Neural progenitor cell (in vitro differentiated cells): ENCODE data around the gene STXBP5. TPM values are rescaled to one million over a fixed set of nuclear protein-coding genes. Genes with fewer than 3 reads are reported as not detected.

Source experiments
- DNase-seq: peaks from one replicate; pipeline ENCODE4 v3.0.0-alpha.2; 2016; ENCODE audit warnings: low spot score
- H2AFZ ChIP-seq: fragments of 200-600 bp; sonication (generic); replicated peaks from 2 replicates; pipeline ENCODE4 v1.6.1; 2016; ENCODE audit warnings: antibody characterized with exemption
- H3F3A ChIP-seq: fragments of 200-600 bp; sonication (generic); 2 replicates; pipeline ENCODE4 v1.6.1; 2016; ENCODE audit warnings: antibody characterized with exemption, low read depth
- H3K27ac ChIP-seq: fragments of 200-600 bp; sonication (generic); 2 replicates; pipeline ENCODE4 v1.5.1; 2016; ENCODE audit warnings: mild to moderate bottlenecking
- H3K27me3 ChIP-seq: fragments of 200-600 bp; sonication (generic); 2 replicates; pipeline ENCODE4 v1.6.1; 2016; ENCODE audit warnings: mild to moderate bottlenecking, moderate library complexity
- H3K36me3 ChIP-seq: fragments of 200-600 bp; sonication (generic); 2 replicates; pipeline ENCODE4 v1.5.1; 2016
- H3K4me1 ChIP-seq: fragments of 200-600 bp; sonication (generic); 2 replicates; pipeline ENCODE4 v1.6.1; 2016; ENCODE audit warnings: mixed run types
- H3K4me2 ChIP-seq: fragments of 200-600 bp; sonication (generic); 2 replicates; pipeline ENCODE4 v1.6.1; 2016
- H3K4me3 ChIP-seq: fragments of 200-600 bp; sonication (generic); 2 replicates; pipeline ENCODE4 v1.5.1; 2016
- H3K79me2 ChIP-seq: fragments of 200-600 bp; sonication (generic); 2 replicates; pipeline ENCODE4 v1.6.1; 2016; ENCODE audit warnings: low read depth
- H3K9ac ChIP-seq: fragments of 200-600 bp; sonication (generic); 2 replicates; pipeline ENCODE4 v1.6.1; 2016
- H3K9me3 ChIP-seq: fragments of 200-600 bp; sonication (generic); 2 replicates; pipeline ENCODE4 v1.5.1; 2016; ENCODE audit warnings: low read depth
- H4K20me1 ChIP-seq: fragments of 200-600 bp; sonication (generic); 2 replicates; pipeline ENCODE4 v1.6.1; 2016; ENCODE audit warnings: low read depth
- H3K27ac Mint-ChIP-seq: 3 replicates; pipeline ENCODE4 v1.8.0; 2021; ENCODE audit warnings: mixed read lengths
- H3K27me3 Mint-ChIP-seq: 2 replicates; pipeline ENCODE4 v1.8.0; 2022; ENCODE audit warnings: low read depth, mild to moderate bottlenecking, inconsistent platforms, moderate library complexity, mixed read lengths; ENCODE audit not compliant: insufficient read depth
- H3K36me3 Mint-ChIP-seq: 3 replicates; pipeline ENCODE4 v1.8.0; 2021; ENCODE audit warnings: mixed read lengths
- H3K4me1 Mint-ChIP-seq: 3 replicates; pipeline ENCODE4 v1.8.0; 2021; ENCODE audit warnings: mixed read lengths
- H3K4me3 Mint-ChIP-seq: 3 replicates; pipeline ENCODE4 v1.8.0; 2021; ENCODE audit warnings: mild to moderate bottlenecking, moderate library complexity, mixed read lengths
- H3K9me3 Mint-ChIP-seq: 3 replicates; pipeline ENCODE4 v1.8.0; 2020; ENCODE audit warnings: mixed read lengths
- EZH2 ChIP-seq: fragments of 200-600 bp; sonication (generic); IDR thresholded peaks from 2 replicates; pipeline ENCODE4 v1.6.1; 2017; ENCODE audit warnings: antibody characterized with exemption, mild to moderate bottlenecking, moderate library complexity
- EZH2phosphoT487 ChIP-seq: fragments of 200-600 bp; sonication (generic); IDR thresholded peaks from 2 replicates; pipeline ENCODE4 v1.6.1; 2017; ENCODE audit warnings: antibody characterized with exemption
- total RNA-seq: library from RNA; depleted of rRNA; stranded (reverse); fragments of >200 nt; gene quantifications from 2 replicates; pipeline ENCODE4 v1.2.3, GENCODE V29; 2015; ENCODE audit warnings: low replicate concordance
- TF ChIP-seq, protein P1 (sequence below): fragments of 200-600 bp; sonication (generic); IDR thresholded peaks from 2 replicates; pipeline ENCODE4 v1.5.1; 2017; ENCODE audit warnings: antibody characterized with exemption, mild to moderate bottlenecking

The STXBP5 gene
- total RNA-seq, 1 donor from 2014 or later = 12.0 TPM

DNA sequence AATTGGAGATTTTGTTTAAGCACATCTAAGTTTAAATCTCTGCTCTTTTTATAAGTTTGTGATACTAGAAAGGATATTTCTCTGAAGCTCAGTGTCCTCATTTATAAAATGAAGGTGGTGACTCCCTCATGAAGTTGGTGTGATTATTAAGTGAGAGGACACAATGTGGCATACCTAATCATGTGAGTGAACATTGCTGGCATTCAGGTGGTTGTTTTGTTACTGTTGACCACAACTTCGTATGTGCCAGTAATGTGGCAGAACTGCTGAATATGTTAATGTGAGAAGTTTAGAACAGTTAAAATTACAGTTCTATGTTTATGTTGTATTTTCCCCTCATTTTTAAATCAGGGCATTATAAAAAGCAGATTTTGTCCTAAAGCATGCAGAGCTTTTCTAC lies 127.2 kb downstream of the STXBP5 start:
- H4K20me1 ChIP-seq = no peaks in the 10 kb centered on the region
- Mint-ChIP-seq H3K4me1 (no peaks in the 10 kb centered on the region), H3K36me3 (peaks cover 11% of the 10 kb centered on the region), H3K9me3 (no peaks in the 10 kb centered on the region), H3K27ac (no peak overlapping the region), H3K4me3 (no peak overlapping the region), H3K27me3 (no peaks in the 10 kb centered on the region)
- H3K4me2 ChIP-seq = no peak overlapping the region
- H3K27me3 ChIP-seq = no peaks in the 10 kb centered on the region
- H3K4me3 ChIP-seq = no peak overlapping the region
- H3K9ac ChIP-seq = no peak overlapping the region
- H3K9me3 ChIP-seq = no peaks in the 10 kb centered on the region
- no peaks in the 10 kb centered on the region for H3K79me2 ChIP-seq
- H2AFZ ChIP-seq = no peak overlapping the region
- H3K36me3 ChIP-seq = peaks cover 9% of the 10 kb centered on the region
- DNase-seq = no peak
- no peaks in the 10 kb centered on the region for H3F3A ChIP-seq
- no peak for TF ChIP-seq EZH2phosphoT487
- no peak for TF ChIP-seq EZH2
- TF ChIP-seq, protein P1, sequence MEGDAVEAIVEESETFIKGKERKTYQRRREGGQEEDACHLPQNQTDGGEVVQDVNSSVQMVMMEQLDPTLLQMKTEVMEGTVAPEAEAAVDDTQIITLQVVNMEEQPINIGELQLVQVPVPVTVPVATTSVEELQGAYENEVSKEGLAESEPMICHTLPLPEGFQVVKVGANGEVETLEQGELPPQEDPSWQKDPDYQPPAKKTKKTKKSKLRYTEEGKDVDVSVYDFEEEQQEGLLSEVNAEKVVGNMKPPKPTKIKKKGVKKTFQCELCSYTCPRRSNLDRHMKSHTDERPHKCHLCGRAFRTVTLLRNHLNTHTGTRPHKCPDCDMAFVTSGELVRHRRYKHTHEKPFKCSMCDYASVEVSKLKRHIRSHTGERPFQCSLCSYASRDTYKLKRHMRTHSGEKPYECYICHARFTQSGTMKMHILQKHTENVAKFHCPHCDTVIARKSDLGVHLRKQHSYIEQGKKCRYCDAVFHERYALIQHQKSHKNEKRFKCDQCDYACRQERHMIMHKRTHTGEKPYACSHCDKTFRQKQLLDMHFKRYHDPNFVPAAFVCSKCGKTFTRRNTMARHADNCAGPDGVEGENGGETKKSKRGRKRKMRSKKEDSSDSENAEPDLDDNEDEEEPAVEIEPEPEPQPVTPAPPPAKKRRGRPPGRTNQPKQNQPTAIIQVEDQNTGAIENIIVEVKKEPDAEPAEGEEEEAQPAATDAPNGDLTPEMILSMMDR = no peak
- no peaks in the 10 kb centered on the region for H3K4me1 ChIP-seq
- H3K27ac ChIP-seq = no peak overlapping the region

DNA sequence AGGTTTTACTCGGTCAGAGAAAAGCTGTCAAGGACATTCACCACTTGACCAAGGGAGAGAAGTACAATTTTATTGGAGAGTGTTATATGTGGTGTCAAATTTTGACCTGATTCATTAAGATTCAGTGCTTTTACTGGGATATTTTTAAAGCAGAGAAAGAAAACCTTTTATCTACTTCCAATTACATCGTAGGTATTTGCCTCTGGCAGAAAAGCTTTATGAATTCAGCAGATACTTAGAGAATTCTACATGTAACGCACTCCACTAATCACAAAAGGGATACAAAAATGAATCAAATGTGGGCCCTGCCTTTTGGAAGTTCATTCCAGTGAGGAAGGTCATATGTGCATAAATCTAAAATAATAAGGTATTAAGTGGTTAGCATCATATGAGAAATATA lies 133.7 kb downstream of the STXBP5 start:
- H4K20me1 ChIP-seq = no peaks in the 10 kb centered on the region
- Mint-ChIP-seq H3K9me3 (no peaks in the 10 kb centered on the region), H3K4me1 (no peaks in the 10 kb centered on the region), H3K27me3 (no peaks in the 10 kb centered on the region), H3K27ac (no peak overlapping the region), H3K4me3 (no peak overlapping the region), H3K36me3 (no peaks in the 10 kb centered on the region)
- H3K9me3 ChIP-seq = no peaks in the 10 kb centered on the region
- TF ChIP-seq EZH2 (no peak), EZH2phosphoT487 (no peak)
- TF ChIP-seq, protein P1 = no peak
- no peak overlapping the region for H3K4me3 ChIP-seq
- no peaks in the 10 kb centered on the region for H3K27me3 ChIP-seq
- H3K36me3 ChIP-seq = peaks cover 6% of the 10 kb centered on the region
- no peaks in the 10 kb centered on the region for H3K4me1 ChIP-seq
- no peaks in the 10 kb centered on the region for H3F3A ChIP-seq
- H3K79me2 ChIP-seq = no peaks in the 10 kb centered on the region
- no peak overlapping the region for H3K27ac ChIP-seq
- H3K4me2 ChIP-seq = no peak overlapping the region
- H3K9ac ChIP-seq = no peak overlapping the region
- no peak for DNase-seq
- no peak overlapping the region for H2AFZ ChIP-seq

DNA sequence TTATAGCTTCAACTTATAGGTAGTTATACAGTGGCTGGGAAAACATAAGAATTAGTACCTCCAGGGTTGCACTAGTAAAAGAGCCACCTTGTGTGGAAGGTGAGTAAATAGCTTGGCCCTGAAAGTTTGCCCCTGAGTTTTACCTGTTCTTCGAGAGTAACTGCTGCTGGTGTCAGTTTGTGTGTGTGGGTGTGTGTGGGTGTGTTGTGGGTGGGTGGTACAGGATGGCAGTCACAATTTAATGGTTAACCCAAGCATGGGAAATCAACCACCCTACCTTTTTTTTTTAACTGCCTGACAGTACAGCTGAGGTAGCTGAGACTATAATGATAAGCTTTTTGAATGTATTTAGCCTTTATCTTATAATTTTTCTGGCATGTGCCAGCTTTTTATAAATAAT lies 137.3 kb downstream of the STXBP5 start:
- H3K4me3 ChIP-seq = no peak overlapping the region
- H3K36me3 ChIP-seq = peaks cover 2% of the 10 kb centered on the region
- no peaks in the 10 kb centered on the region for H3K9me3 ChIP-seq
- no peaks in the 10 kb centered on the region for H3K9me3 Mint-ChIP-seq
- H3K36me3 Mint-ChIP-seq = peaks cover 3% of the 10 kb centered on the region
- H4K20me1 ChIP-seq = no peaks in the 10 kb centered on the region
- H3F3A ChIP-seq = no peaks in the 10 kb centered on the region
- H3K9ac ChIP-seq = no peak overlapping the region
- no peak overlapping the region for H3K4me2 ChIP-seq
- no peak overlapping the region for H2AFZ ChIP-seq
- no peaks in the 10 kb centered on the region for H3K27me3 ChIP-seq
- no peak overlapping the region for H3K27ac ChIP-seq
- H3K27ac Mint-ChIP-seq = no peak overlapping the region
- H3K4me1 Mint-ChIP-seq = no peaks in the 10 kb centered on the region
- no peaks in the 10 kb centered on the region for H3K4me1 ChIP-seq
- no peaks in the 10 kb centered on the region for H3K27me3 Mint-ChIP-seq
- DNase-seq = no peak
- H3K79me2 ChIP-seq = no peaks in the 10 kb centered on the region
- TF ChIP-seq, protein P1 = no peak
- TF ChIP-seq EZH2phosphoT487 (no peak), EZH2 (no peak)
- no peak overlapping the region for H3K4me3 Mint-ChIP-seq
